ENCODE measurements around the gene NABP1.

GRCh38 chr2:191660575-191660974, 17.4 kb upstream of the NABP1 start:
- TF ChIP-seq CTCF (conservative IDR thresholded peaks at IDR 0.05; ENCODE audit: low read length) (no peak), EZH2phosphoT487 (IDR thresholded peaks at IDR 0.05; ENCODE audit: borderline replicate concordance, low read depth, low read length) (no peak)
